Activated CD4-positive, CD25-positive, alpha-beta regulatory T cell (primary cell): ENCODE data around the gene FAM124A.
"Not testable (repeated sequence)": the region's sequence is repeated elsewhere in the genome, so short reads cannot be mapped to it uniquely, and the experiment has no call there.

Experiments
- DNase-seq, 4 experiments: peaks; one replicate each; lab custom pipeline; 2025; lab: John Stamatoyannopoulos, UW

Gene FAM124A

GRCh38 chr13:51270623-51271415 is 48.6 kb downstream of the FAM124A start:
- no peak for DNase-seq

GRCh38 chr13:51271528-51272085 is 49.4 kb downstream of the FAM124A start:
- no peak for DNase-seq

GRCh38 chr13:51275101-51275500 is 52.9 kb downstream of the FAM124A start:
- no peak for DNase-seq

DNA sequence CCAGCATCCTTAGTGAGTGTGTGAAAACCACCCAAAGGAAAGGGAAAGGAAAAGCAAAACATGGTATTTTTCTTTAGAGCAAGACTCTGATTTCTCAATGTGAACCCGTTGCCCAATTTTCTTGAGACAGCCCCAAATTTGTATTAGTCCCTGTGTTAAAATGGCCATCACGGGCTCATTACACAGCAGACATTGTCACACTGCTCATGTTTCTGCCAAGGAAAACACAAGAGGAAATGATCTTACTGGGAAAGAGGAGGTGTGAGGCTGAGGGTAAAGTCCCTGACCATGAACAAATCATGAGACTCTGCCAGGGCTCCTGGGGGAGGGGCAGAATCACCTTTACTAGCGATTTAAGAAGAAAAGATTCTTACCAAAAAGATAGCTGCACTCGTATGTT is 54.4 kb downstream of the FAM124A start:
- DNase-seq = no peak

DNA sequence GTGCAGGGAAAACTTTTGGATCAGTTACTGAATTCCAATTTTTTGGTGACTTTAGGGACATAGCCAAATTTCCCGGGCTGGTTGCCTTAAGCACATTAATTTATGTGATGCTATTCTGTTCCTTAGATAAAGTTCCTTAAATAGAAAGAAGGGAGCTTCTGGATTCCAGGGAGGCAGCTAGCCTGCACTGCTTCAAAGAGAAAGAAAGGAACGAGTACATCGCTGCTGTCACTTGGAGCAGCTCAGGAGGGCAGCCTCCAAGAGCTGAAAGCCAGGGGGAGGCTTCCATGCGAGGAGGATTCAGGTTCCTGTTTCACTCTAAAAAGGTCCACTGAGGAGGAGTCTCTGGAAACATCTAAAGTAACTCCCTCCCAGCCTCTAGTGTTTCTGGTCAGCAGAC is 55.7 kb downstream of the FAM124A start:
- no peak for DNase-seq

DNA sequence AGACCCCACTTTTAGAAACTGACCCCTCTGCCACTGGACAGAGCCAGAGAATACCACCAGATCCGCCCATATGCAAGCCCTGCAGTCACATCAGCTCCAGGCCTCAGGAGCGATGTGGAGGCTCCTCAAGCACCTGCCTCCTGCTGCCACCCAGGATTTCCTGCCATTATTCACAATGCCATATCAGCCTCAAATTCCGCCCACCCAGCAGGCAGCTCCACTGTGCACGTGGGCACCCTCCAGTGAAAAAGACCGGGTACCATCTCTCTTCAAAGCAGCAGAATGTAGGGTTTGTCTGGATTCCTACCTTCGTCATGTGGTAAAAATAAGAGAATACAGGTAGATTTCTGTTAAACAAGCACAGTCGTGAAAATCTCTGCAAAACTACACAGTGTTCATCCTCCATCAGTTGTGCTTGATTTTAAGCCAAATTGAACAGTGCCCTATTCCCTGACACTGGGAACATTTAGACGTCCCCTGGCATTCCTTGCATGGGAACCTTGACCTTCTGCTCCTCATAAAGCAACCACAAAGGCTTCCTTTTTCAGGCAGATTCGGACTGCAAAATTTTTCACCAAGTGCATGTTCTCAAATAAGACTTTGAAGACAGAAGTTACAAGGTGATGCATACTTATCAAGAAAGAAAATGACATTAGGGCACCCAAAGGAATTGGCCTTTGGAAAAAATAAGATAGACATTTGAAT is 56.4 kb downstream of the FAM124A start:
- no peak for DNase-seq

DNA sequence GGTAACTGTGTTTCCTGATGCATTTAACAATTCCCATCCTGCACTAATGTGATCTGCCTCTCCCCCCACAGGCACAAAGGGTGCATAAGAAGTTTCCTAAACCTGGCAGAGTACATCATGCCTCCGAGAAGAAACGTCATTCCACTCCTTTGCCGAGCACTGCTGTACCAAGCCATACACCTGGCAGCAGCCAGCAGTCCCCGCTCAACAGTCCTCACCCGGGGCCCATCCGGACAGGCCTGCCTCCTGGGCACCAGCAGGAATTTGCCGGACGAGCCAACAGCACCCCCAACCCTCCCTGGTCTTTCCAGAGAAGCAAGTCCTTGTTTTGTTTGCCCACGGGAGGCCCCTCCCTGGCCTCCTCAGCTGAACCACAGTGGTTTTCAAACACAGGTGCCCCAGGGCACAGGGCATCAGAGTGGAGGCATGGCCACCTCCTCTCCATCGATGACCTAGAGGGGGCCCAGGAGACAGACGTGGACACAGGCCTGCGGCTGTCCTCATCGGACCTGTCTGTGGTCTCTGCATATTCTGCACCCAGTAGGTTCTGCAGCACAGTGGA is 58.3 kb downstream of the FAM124A start:
- no peak for DNase-seq

DNA sequence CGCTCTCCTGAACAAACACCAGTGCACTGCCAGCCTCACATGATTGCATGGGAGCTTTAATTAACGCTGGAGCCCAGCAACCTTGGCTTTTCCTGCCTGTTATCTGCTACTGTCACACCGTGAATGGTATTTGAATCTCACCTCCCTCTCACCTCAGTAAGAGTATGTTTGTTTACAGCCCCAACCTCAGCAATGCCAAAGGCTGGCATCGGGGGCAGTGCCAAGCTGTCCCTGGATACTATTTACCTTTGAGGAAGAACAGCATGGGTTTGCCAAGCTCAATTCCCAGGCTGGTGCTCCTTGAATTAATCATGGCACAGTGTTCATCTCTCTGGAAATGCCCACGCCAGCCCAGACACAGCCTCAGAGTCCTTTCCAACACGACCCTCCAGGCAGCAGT is 60.1 kb downstream of the FAM124A start:
- DNase-seq = no peak

GRCh38 chr13:51282923-51283322 is 60.7 kb downstream of the FAM124A start:
- DNase-seq = not testable (repeated sequence)

DNA sequence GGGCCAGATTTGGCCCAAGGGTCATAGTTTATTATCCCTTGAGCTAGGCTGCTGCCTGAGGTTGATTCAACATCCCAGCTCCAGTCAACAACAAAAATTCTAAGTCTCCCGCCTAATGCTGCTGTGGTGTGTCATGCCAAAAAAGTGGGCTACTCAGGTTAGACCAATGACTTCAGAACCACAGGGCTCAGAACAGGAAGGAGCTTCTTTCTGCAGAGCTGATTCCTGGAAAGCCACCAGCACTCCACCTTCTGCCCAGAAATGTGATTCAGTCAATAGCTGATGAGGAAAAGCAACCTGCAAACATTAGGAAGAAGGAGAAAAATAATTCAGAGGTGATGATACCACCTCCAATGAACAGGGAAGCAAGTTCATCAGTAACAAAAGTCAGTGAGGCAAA is 61.2 kb downstream of the FAM124A start:
- no peak for DNase-seq

GRCh38 chr13:51284339-51284738 is 62.1 kb downstream of the FAM124A start:
- no peak for DNase-seq

GRCh38 chr13:51286135-51287002 is 64.2 kb downstream of the FAM124A start:
- DNase-seq = peak; percentile 35 to 62 (median 44)

GRCh38 chr13:51287758-51288157 is 65.6 kb downstream of the FAM124A start:
- no peak for DNase-seq

DNA sequence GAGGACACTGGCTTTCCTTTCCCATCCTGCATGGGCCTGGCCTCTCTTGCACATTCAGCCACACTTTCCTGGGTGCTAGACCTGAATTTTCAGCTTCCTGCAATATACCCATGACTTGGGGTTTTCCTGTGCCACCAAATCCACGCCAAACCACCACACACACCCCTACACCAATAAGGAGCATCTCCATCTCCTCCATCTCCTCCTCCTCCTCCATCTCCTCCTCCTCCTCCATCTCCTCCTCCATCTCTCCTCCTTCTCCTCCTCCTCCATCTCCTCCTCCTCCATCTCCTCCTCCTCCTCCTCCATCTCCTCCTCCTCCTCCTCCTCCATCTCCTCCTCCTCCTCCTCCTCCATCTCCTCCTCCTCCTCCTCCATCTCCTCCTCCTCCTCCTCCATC is 66.1 kb downstream of the FAM124A start:
- not testable (repeated sequence) for DNase-seq

- DNase-seq = no peak
Measured at GRCh38 chr13:51291341-51291740, 69.1 kb downstream of the FAM124A start.

- DNase-seq = no peak
Measured at GRCh38 chr13:51292000-51292565, 69.9 kb downstream of the FAM124A start.

DNA sequence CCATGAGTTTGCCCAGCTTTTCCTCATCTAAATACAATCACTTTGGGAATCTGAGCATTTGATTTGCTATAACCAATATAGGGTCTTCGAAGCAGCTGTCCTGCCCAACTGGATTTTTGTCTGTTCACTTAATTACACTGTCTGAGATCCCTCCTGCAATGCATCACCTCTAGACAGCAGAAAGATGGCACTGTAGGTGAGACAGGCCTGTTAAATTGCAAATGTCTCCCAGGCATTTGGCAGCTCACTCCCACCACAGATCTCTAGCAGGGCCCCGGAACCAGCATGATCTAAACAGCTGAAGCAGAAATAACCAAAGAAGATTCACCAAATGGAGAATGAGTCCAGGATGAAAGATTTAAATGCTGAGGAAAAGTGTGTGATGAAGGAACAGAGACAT is 75.4 kb downstream of the FAM124A start:
- no peak for DNase-seq

GRCh38 chr13:51298812-51299211 is 76.6 kb downstream of the FAM124A start:
- DNase-seq = no peak

- no peak for DNase-seq
Measured at GRCh38 chr13:51303063-51303552, 80.9 kb downstream of the FAM124A start.

- DNase-seq = no peak
Measured at GRCh38 chr13:51303882-51304281, 81.7 kb downstream of the FAM124A start.

DNA sequence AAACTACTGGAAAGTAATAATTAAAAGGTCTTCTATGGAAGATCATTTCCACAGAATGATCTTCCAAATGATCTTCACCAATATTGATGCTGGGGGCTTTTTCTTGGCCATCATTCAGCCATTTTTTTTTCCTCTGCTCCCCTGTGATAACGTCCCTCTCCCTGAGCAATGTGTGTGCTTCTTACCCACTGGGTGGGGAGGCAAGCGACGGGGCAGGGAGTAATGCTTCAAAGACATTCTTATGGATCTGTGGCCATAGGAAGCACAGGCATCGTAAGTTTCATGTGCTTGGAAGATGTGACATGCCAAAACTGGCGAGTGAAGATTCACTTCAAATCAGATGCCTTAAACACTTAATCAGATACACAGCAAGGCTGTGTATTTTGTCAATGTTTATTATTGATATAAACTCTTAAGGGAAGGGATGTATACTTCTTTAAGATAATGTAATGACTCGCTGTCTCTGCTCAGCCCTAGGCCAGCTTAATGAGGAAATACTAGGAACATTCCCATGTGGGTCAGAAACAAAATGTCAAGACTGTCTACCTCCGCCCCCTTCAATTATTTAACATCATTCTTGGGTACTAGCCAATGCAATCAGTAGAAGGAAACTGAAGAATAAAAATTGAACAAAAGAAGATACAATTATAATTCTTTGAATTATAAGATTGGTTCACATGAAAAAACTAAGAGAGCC is 83.2 kb downstream of the FAM124A start:
- DNase-seq = no peak
